HG03135 (cell line): ENCODE data around the gene PCDHA8.
"Not testable (repeated sequence)": the region's sequence is repeated elsewhere in the genome, so short reads cannot be mapped to it uniquely, and the experiment has no call there.

Experiments
- ATAC-seq: cut with Tn5 transposase; IDR thresholded peaks from one replicate; pipeline ENCODE4 v1.9.1; 2021; ENCODE audit warnings: mild to moderate bottlenecking, moderate library complexity; ENCODE audit not compliant: unreplicated experiment

Gene PCDHA8

DNA sequence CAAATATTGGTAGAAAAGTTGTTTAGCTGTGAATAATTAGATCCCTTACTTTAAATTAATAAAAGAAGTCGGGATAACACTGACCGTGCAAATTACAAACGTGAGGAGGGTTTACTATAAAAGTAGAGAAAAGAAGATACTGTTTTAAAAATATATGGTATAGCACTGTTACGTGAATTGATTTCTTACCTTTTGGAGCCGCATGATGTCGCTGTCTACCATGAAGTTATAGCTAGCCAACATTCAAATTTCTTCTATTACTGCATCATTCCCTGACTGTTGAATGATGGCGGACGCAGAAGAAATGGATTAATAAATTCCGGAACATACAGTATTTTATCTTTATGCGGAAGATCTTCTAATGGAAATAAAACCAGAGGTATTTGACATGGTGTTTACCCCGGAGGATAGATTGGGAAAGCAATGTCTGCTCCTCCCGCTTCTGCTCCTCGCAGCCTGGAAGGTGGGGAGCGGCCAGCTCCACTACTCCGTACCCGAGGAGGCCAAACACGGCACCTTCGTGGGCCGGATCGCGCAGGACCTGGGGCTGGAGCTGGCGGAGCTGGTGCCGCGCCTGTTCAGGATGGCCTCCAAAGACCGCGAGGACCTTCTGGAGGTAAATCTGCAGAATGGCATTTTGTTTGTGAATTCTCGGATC lies 13.2 kb upstream of the PCDHA8 start, which contains the start of gene PCDHA6:
PCDHA6 (plus strand) TSS at position 257 of the 658 bp plus-strand sequence; CDS start at position 389, 132 bp downstream.
- no peak for ATAC-seq

DNA sequence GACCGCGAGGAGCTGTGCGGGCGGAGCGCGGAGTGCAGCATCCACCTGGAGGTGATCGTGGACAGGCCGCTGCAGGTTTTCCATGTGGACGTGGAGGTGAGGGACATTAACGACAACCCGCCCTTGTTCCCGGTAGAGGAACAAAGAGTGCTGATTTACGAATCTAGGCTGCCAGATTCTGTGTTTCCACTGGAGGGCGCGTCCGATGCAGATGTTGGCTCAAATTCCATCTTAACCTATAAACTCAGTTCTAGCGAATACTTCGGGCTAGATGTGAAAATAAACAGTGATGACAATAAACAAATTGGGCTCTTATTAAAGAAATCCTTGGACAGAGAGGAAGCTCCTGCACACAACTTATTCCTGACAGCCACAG lies 12.6 kb upstream of the PCDHA8 start:
- no peak for ATAC-seq

DNA sequence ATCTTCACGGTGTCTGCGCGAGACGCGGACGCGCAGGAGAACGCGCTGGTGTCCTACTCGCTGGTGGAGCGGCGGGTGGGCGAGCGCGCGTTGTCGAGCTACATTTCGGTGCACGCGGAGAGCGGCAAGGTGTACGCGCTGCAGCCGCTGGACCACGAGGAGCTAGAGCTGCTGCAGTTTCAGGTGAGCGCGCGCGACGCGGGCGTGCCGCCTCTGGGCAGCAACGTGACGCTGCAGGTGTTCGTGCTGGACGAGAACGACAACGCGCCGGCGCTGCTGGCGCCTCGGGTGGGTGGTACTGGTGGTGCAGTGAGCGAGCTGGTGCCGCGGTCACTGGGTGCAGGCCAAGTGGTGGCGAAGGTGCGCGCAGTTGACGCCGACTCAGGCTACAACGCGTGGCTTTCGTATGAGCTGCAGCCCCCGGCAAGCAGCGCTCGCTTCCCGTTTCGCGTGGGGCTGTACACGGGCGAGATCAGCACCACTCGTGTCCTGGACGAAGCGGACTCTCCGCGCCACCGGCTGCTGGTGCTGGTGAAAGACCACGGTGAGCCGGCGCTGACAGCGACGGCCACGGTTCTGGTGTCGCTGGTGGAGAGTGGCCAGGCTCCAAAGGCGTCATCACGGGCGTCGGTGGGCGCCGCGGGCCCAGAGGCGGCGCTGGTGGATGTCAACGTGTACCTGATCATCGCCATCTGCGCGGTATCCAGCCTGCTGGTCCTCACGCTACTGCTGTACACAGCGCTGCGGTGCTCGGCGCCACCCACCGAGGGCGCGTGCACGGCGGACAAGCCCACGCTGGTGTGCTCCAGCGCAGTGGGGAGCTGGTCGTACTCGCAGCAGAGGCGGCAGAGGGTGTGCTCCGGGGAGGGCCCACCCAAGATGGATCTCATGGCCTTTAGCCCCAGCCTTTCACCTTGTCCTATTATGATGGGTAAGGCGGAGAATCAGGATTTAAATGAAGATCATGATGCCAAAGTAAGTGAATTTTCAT lies 11.2 kb upstream of the PCDHA8 start:
- ATAC-seq = not testable (repeated sequence)

DNA sequence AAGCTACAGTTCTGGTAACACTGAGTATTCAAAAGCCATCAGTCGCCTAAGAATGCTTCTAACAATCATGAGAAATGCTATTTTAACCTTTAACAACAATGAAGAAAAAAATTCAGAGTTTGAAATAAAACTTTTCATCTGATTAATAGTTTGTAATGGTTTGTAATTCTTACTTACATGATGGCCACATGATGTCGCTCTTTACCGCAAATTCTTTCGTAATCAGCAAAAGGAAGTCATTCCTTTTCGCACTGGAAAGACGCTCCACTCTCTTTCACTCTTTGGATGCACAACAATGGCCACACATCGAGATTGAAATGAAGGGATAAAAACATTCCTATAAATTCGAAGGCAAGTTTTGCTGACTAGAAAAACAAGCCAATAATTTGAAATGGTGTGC lies 7.0 kb upstream of the PCDHA8 start, which contains the start of gene PCDHA7:
PCDHA7 (plus strand) TSS at position 277 of the 400 bp plus-strand sequence; CDS start at position 392, 115 bp downstream.
- no peak for ATAC-seq

DNA sequence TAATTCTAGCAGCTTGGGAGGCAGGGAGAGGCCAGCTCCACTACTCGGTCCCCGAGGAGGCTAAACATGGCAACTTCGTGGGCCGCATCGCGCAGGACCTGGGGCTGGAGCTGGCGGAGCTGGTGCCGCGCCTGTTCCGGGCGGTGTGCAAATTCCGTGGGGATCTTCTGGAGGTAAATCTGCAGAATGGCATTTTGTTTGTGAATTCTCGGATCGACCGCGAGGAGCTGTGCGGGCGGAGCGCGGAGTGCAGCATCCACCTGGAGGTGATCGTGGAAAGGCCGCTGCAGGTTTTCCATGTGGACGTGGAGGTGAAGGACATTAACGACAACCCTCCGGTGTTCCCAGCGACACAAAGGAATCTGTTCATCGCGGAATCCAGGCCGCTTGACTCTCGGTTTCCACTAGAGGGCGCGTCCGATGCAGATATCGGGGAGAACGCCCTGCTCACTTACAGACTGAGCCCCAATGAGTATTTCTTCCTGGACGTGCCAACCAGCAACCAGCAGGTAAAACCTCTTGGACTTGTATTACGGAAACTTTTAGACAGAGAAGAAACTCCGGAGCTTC lies 6.5 kb upstream of the PCDHA8 start:
- not testable (repeated sequence) for ATAC-seq

DNA sequence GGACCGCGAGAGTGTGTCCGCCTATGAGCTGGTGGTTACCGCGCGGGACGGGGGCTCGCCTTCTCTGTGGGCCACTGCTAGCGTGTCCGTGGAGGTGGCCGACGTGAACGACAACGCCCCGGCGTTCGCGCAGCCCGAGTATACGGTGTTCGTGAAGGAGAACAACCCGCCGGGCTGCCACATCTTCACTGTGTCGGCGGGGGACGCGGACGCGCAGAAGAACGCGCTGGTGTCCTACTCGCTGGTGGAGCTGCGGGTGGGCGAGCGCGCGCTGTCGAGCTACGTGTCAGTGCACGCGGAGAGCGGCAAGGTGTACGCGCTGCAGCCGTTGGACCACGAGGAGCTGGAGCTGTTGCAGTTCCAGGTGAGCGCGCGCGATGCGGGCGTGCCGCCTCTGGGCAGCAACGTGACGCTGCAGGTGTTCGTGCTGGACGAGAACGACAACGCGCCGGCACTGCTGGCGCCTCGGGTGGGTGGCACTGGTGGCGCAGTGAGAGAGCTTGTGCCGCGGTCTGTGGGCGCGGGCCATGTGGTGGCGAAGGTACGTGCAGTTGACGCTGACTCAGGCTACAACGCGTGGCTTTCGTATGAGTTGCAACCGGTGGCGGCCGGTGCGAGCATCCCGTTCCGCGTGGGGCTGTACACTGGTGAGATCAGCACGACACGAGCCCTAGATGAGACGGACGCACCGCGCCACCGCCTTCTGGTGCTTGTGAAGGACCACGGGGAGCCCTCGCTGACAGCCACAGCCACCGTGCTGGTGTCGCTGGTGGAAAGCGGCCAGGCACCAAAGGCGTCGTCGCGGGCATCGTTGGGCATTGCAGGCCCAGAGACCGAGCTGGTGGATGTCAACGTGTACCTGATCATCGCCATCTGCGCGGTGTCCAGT lies 5.1 kb upstream of the PCDHA8 start:
- ATAC-seq = no peak

DNA sequence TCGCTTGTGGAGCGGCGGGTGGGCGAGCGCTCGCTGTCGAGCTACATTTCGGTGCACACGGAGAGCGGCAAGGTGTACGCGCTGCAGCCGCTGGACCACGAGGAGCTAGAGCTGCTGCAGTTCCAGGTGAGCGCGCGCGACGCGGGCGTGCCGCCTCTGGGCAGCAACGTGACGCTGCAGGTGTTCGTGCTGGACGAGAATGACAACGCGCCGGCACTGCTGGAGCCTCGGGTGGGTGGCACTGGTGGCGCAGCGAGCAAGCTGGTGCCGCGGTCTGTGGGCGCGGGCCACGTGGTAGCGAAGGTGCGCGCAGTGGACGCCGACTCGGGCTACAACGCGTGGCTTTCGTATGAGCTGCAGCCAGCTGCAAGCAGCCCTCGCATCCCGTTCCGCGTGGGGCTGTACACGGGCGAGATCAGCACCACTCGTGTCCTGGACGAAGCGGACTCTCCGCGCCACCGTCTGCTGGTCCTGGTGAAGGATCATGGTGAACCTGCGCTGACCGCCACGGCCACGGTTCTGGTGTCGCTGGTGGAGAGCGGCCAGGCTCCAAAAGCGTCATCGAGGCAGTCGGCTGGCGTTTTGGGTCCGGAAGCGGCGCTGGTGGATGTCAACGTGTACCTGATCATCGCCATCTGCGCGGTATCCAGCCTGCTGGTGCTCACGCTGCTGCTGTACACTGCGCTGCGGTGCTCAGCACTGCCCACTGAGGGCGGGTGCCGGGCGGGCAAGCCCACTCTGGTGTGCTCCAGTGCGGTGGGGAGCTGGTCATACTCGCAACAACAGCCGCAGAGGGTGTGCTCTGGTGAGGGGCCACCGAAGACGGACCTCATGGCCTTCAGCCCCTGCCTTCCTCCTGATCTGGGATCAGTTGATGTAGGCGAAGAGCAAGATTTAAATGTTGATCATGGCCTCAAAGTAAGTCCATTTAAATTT lies 2.1 kb downstream of the PCDHA8 start:
- no peak for ATAC-seq

DNA sequence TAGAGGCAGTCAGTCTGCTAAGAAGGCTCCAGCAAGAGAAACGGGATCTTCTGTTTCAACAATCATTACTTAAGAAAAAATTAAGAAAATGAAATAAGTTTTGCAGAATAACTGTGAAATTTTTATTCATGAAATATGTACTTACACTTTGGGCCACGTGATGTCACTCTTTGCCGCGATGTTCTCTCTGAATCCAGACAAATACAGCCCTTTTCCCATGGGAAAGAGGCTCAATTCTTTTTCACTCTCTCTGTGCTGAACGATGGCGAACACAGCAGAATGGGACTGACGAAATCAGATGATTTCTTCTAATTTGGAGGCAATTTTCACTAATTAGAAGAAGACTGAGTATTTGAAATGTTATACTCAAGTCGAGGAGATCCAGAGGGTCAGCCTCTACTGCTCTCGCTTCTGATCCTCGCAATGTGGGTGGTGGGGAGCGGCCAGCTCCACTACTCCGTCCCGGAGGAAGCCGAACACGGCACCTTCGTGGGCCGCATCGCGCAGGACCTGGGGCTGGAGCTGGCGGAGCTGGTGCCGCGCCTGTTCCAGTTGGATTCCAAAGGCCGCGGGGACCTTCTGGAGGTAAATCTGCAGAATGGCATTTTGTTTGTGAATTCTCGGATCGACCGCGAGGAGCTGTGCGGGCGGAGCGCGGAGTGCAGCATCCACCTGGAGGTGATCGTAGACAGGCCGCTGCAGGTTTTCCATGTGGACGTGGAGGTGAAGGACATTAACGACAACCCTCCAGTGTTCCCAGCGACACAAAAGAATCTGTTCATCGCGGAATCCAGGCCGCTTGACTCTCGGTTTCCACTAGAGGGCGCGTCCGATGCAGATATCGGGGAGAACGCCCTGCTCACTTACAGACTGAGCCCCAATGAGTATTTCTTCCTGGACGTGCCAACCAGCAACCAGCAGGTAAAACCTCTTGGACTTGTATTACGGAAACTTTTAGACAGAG lies 7.4 kb downstream of the PCDHA8 start, which contains the start of gene PCDHA9:
PCDHA9 (plus strand) TSS at position 244 of the 964 bp plus-strand sequence; CDS start at position 358, 114 bp downstream.
- not testable (repeated sequence) for ATAC-seq

DNA sequence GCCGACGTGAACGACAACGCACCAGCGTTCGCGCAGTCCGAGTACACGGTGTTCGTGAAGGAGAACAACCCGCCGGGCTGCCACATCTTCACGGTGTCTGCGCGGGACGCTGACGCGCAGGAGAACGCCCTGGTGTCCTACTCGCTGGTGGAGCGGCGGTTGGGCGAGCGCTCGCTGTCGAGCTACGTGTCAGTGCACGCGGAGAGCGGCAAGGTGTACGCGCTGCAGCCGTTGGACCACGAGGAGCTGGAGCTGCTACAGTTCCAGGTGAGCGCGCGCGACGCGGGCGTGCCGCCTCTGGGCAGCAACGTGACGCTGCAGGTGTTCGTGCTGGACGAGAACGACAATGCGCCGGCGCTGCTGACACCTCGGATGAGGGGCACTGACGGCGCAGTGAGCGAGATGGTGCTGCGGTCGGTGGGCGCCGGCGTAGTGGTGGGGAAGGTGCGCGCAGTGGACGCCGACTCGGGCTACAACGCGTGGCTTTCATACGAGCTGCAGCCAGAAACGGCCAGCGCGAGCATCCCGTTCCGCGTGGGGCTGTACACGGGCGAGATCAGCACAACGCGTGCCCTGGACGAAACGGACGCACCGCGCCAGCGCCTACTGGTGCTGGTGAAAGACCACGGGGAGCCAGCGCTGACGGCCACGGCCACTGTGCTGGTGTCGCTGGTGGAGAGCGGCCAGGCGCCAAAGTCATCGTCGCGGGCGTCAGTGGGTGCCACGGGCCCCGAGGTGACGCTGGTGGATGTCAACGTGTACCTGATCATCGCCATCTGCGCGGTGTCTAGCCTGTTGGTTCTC lies 9.0 kb downstream of the PCDHA8 start:
- not testable (repeated sequence) for ATAC-seq

DNA sequence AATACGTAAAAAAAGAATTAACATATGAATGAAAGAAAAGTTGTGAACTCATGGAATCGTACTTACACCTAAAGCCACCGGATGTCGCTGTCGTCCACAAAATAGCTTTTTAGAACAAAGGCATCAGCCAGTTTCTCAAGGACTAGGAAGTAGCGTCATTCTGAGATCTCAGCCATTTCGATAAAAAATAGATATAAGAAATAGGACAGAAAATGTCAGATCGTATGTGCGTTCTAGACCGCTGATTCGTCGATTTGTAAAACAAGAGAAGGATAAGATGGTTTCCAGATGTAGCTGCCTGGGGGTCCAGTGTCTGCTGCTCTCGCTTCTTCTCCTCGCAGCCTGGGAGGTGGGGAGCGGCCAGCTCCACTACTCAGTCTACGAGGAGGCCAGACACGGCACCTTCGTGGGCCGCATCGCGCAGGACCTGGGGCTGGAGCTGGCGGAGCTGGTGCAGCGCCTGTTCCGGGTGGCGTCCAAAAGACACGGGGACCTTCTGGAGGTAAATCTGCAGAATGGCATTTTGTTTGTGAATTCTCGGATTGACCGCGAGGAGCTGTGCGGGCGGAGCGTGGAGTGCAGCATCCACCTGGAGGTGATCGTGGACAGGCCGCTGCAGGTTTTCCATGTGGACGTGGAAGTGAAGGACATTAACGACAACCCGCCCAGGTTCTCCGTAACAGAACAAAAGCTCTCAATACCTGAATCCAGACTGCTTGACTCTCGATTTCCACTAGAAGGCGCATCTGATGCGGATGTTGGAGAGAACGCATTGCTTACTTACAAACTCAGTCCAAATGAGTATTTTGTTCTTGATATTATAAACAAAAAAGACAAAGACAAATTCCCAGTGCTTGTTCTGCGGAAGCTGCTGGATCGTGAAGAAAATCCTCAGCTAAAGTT lies 15.0 kb downstream of the PCDHA8 start, which contains the start of gene PCDHA10:
PCDHA10 (plus strand) TSS at position 126 of the 903 bp plus-strand sequence; CDS start at position 278, 152 bp downstream.
- no peak for ATAC-seq

DNA sequence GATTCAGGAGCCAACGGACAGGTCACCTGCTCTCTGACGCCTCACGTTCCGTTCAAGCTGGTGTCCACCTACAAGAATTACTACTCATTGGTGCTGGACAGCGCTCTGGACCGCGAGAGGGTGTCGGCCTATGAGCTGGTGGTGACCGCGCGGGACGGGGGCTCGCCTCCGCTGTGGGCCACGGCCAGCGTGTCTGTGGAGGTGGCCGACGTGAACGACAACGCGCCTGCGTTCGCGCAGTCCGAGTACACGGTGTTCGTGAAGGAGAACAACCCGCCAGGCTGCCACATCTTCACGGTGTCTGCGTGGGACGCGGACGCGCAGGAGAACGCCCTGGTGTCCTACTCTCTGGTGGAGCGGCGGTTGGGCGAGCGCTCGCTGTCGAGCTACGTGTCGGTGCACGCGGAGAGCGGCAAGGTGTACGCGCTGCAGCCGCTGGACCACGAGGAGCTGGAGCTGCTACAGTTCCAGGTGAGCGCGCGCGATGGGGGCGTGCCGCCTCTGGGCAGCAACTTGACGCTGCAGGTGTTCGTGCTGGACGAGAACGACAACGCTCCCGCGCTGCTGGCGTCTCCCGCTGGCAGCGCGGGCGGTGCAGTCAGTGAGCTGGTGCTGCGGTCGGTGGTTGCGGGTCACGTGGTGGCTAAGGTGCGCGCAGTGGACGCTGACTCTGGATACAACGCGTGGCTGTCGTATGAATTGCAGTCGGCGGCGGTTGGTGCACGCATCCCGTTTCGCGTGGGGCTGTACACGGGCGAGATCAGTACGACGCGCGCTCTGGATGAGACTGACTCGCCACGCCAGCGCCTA lies 16.4 kb downstream of the PCDHA8 start:
- ATAC-seq = no peak

DNA sequence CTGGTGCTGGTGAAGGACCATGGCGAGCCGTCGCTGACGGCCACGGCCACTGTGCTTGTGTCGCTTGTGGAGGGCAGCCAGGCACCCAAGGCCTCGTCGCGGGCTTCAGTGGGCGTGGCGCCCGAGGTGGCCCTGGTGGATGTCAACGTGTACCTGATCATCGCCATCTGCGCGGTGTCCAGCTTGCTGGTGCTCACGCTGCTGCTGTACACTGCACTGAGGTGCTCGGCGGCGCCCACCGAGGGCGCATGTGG lies 16.9 kb downstream of the PCDHA8 start:
- ATAC-seq = no peak

DNA sequence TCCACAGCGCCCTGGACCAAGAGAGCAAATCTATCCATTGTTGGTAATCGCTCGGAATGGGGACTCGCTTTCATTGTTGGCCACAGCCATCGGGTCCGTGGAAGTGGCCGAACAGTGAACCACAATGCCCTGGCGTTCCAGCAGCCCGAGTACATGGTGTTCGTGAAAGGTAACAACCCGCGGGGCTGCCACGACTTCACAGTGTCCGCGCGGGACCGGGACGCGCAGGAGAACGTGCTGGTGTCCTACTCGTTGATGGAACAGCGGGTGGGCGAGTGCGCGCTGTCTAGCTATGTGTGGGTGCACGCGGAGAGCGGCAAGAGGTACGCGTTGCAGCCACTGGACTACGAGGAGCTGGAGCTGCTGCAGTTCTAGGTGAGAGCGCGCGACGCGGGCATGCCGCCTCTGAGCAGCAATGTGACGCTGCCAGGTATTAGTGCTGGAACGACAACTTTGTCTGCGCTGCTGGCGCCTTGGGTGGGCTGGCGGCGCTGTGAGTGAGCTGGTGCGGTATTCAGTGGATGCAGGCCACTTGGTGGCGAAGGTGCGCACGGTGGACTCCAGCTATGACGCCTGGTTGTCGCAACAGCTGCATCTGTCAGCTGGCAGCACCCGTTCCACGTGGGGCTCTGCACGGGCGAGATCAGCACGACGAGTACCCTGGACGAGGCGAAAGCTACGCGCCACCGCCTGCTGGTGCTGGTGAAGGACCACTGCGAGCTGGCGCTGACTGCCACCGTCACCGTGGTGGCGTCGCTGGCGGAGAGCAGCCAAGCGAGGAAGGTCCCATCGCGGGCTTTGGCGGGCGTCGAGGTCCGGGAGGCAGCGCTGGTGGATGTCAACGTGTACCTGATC lies 21.7 kb downstream of the PCDHA8 start:
- no peak for ATAC-seq

DNA sequence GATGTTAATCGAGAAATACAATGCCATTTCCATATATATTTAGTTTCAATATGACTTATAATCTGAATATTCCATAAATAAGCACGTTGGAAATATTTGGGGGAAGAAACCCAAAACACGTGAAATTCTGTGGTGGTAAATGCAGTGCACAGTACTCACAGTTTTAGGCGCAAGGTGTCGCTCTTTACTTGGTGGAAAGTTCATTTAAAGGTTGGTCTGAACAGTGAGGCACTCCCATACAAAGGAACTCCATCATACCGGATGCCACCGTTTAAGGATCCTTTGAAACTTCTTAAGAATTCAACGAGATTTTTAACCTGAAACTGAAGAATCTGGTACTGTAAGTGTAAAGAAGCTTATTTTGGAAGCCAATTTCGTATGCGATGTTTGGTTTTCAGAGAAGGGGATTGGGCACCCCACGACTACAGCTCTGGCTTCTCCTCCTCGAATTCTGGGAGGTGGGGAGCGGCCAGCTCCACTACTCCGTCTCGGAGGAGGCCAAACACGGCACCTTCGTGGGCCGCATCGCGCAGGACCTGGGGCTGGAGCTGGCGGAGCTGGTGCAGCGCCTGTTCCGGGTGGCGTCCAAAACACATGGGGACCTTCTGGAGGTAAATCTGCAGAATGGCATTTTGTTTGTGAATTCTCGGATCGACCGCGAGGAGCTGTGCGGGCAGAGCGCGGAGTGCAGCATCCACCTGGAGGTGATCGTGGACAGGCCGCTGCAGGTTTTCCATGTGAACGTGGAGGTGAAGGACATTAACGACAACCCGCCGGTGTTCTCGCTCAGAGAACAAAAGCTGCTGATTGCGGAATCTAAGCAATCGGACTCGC lies 28.0 kb downstream of the PCDHA8 start, which contains the start of gene PCDHA11:
PCDHA11 (plus strand) TSS at position 237 of the 834 bp plus-strand sequence; CDS start at position 384, 147 bp downstream.
- ATAC-seq = no peak
